Prostate gland (tissue), 2 donors: ENCODE results near the gene TMCO4.

ENCODE experiments used
- CTCF ChIP-seq, 4 experiments: fragments of 200-600 bp in 2 of 4; fragments of 450-650 bp in 2 of 4; sonication (generic) in 2 of 4; IDR thresholded peaks; 1 replicate in 3 of 4; 2 replicates in 1 of 4; pipeline ENCODE4 v1.5.1; 2016 to 2019; ENCODE audit warnings: antibody characterized with exemption in 4 of 4, mild to moderate bottlenecking in 2 of 4, moderate library complexity in 2 of 4
- POLR2AphosphoS5 ChIP-seq: sonication (generic); formaldehyde crosslinking; IDR thresholded peaks from one replicate; pipeline ENCODE4 v1.6.1; 2017; ENCODE audit warnings: antibody characterized with exemption

- no peak for TF ChIP-seq POLR2AphosphoS5
- TF ChIP-seq CTCF (IDR thresholded peaks at IDR 0.05), result no peak
These were observed 8.6 kb upstream of the TMCO4 start for GRCh38 chr1:19808351-19808750.
